ENCODE measurements around the gene ARHGAP6.

DNA sequence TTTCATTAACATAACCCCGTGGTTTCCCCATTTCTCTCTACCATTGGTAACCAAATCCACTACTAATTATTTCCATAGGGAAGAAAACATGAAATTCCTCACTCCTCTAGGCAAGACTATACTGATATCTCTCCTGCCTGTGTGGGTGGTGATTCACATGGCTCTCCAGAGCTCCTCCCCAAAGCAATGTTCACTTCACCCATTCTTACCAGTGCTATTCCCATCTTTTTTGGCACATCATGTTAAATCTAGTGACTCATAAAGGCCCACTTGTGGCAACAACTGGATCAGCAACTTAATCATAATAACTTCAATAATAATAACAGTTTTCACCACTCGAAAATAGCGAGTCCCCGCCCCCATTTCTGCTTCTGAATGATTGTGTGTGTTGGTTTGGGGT lies 560.6 kb downstream of the ARHGAP6 start:
- TF ChIP-seq EZH2 (IDR thresholded peaks at IDR 0.05; ENCODE audit: borderline replicate concordance, low read length) = no peak
- TF ChIP-seq, protein P1, sequence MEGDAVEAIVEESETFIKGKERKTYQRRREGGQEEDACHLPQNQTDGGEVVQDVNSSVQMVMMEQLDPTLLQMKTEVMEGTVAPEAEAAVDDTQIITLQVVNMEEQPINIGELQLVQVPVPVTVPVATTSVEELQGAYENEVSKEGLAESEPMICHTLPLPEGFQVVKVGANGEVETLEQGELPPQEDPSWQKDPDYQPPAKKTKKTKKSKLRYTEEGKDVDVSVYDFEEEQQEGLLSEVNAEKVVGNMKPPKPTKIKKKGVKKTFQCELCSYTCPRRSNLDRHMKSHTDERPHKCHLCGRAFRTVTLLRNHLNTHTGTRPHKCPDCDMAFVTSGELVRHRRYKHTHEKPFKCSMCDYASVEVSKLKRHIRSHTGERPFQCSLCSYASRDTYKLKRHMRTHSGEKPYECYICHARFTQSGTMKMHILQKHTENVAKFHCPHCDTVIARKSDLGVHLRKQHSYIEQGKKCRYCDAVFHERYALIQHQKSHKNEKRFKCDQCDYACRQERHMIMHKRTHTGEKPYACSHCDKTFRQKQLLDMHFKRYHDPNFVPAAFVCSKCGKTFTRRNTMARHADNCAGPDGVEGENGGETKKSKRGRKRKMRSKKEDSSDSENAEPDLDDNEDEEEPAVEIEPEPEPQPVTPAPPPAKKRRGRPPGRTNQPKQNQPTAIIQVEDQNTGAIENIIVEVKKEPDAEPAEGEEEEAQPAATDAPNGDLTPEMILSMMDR (conservative IDR thresholded peaks at IDR 0.05 in 1 of 2, IDR thresholded peaks at IDR 0.05 in 1 of 2; ENCODE audit: extremely low read depth in 1 of 2, insufficient read depth in 1 of 2, low read depth in 1 of 2, low read length in 2 of 2) = peak in 1 of 2 donors; percentile 18

Measured in mammary epithelial cell (primary cell).